ENCODE measurements around the gene DDIT3. TPM values are rescaled to one million over a fixed set of nuclear protein-coding genes. Genes with fewer than 3 reads are reported as not detected.

Gene DDIT3
- total and polyA plus RNA-seq, 2 of the 4 experiments (the other 2 are of a cell fraction): 19.4 to 54.4 TPM

- TF ChIP-seq FOS (IDR thresholded peaks at IDR 0.05; ENCODE audit: low read depth, low read length): no peak
Measured at GRCh38 chr12:57476162-57476992, 43.9 kb downstream of the DDIT3 start (continued).

DNA sequence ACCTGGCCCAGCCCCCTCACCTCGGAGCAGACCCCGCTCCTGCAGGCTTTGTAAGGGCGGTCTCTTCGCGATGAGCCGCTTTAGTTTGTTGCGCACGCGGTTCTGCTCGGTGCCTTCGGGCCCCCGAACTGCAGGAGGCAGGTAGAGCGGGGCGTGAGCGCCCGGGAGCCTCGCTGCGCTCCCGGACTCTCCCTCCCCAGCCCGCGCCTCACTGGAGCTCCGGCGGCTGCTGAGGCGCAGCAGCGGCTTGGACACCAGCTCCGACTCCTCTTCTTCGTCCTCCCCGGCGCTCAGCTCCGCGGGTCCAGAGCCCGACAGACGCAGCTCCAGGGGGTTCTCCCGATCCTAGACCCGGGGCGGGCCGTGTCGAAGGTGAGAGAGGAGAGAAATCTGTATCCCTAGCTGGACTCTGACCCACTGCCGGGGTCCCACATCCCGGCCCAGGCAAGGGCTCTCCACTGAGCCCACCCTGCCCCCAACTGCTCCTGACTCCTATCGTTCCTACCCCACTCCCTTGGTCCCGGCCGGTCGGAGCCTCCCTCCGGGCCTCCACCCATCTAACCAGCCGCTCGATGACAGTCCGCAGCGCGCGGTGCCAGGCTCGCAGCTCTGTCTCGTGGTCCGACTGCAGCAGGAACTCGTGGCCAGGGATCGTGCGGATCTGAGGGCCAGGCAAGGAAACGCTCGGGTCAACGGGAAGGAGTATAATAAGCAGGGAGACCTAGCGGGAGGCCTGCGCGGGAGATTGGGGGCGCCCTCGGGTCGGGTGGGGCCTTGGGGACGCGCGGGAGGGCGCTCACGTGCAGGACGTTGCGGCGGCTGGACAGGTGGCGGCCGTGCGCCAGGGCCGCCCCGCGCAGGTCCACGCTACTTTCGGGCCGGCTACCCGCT lies 44.8 kb downstream of the DDIT3 start:
- H2BK5ac ChIP-seq (ENCODE audit: low read depth, low read length, poor library complexity, severe bottlenecking): no peak overlapping the region
- peaks cover 56% of the 10 kb centered on the region for H3K27me3 ChIP-seq (ENCODE audit: control insufficient read depth, insufficient read depth, low read length)
- no peaks in the 10 kb centered on the region for H3K9me1 ChIP-seq (ENCODE audit: insufficient read depth, low read length)
- no peaks in the 10 kb centered on the region for H3K79me1 ChIP-seq (ENCODE audit: low read depth in 1 of 2, low read length in 2 of 2)
- H3K23ac ChIP-seq (ENCODE audit: low read depth, low read length): no peak overlapping the region
- no peak for DNase-seq
- no peak overlapping the region for H3K56ac ChIP-seq (ENCODE audit: extremely low read depth, insufficient read depth, low read length)
- no peak overlapping the region for H3K4ac ChIP-seq (ENCODE audit: low read depth, low read length)
- H4K91ac ChIP-seq (ENCODE audit: insufficient read depth, low read depth, low read length): no peak overlapping the region
- ATAC-seq (ENCODE audit: low read depth): peak; percentile 70
- intact Hi-C loops (cut with micrococcal nuclease) (no loop called here), dilution Hi-C loops (cut with HindIII; ENCODE audit: low sequenced_read_pairs, unreplicated experiment) (no loop called here), in situ Hi-C loops (cut with MboI; ENCODE audit: low sequenced_read_pairs) (no loop called here)
- no peaks in the 10 kb centered on the region for H4K20me1 ChIP-seq (ENCODE audit: insufficient read depth, low read length)
- no TSS peak for BruUV-seq (replicated peaks)
- no peak overlapping the region for H4K8ac ChIP-seq (ENCODE audit: low read depth in 2 of 2, low read length in 2 of 2)
- WGBS, 2 experiments (ENCODE audit: extremely low coverage in 2 of 2, insufficient read length in 1 of 2): 0% methylated on average over 15 of the region's 84 CpGs; no CpG with 5 or more reads in 1 of the 2 experiments
- H2BK20ac ChIP-seq (ENCODE audit: low read depth, low read length): no peak overlapping the region
- H2AFZ ChIP-seq (replicated peaks; ENCODE audit: low read length, poor library complexity): peak overlapping the region; percentile 77
- H3K9ac ChIP-seq (ENCODE audit: low read depth, low read length): no peak overlapping the region
- no peak overlapping the region for H4K5ac ChIP-seq (ENCODE audit: low read depth, low read length)
- POLR2A ChIA-PET (ENCODE audit: unreplicated experiment): no interaction called here
- H3K14ac ChIP-seq (replicated peaks; ENCODE audit: low read depth, low read length): no peak overlapping the region
- no peak overlapping the region for H2BK120ac ChIP-seq (ENCODE audit: low read depth, low read length)
- peak overlapping the region; percentile 39; the same call in 1 of the 2 replicates for H3K4me2 ChIP-seq (ENCODE audit: low read depth, low read length)
- no peak overlapping the region for H3K27ac ChIP-seq (ENCODE audit: insufficient read depth, low read length)
- CTCF ChIA-PET: interaction anchor here (1.1 to 1.9 kb wide), 3 partner anchors 13 to 20 kb away, joined by 3 to 8 read pairs (median 4); partner anchors contain the start of genes GLI1 and INHBE
- no peak overlapping the region for H2AK5ac ChIP-seq (ENCODE audit: low read depth, low read length)
- H3K36me3 ChIP-seq (ENCODE audit: control insufficient read depth, insufficient read depth, low read length): no peaks in the 10 kb centered on the region
- H3K4me1 ChIP-seq (ENCODE audit: control insufficient read depth, insufficient read depth, low read length): 0 out of 2 replicates have a peak, but pooled peaks cover 3% of the 10 kb centered on the region
- H3K4me3 ChIP-seq (ENCODE audit: insufficient read depth, low read depth, low read length): peak overlapping the region; percentile 3
- H2BK15ac ChIP-seq (ENCODE audit: low read depth, low read length): no peak overlapping the region
- no peak overlapping the region for H3K18ac ChIP-seq (ENCODE audit: low read depth, low read length)
- peak overlapping the region; percentile 73 for H2AK9ac ChIP-seq (replicated peaks; ENCODE audit: low read depth, low read length, poor library complexity)
- no peaks in the 10 kb centered on the region; the same call in 1 of the 2 replicates for H3K9me3 ChIP-seq (ENCODE audit: control insufficient read depth, insufficient read depth, low read length)
- TF ChIP-seq MAFK (IDR thresholded peaks at IDR 0.05; ENCODE audit: low read depth, low read length) (no peak), RAD21 (IDR thresholded peaks at IDR 0.05; ENCODE audit: low read length) (no peak), CEBPB (IDR thresholded peaks at IDR 0.05; ENCODE audit: low read depth, low read length) (no peak), FOS (IDR thresholded peaks at IDR 0.05; ENCODE audit: low read depth, low read length) (no peak), POLR2A (IDR thresholded peaks at IDR 0.05; ENCODE audit: low read depth, low read length) (no peak), CHD1 (IDR thresholded peaks at IDR 0.05; ENCODE audit: low read depth, low read length) (no peak), MAZ (IDR thresholded peaks at IDR 0.05; ENCODE audit: borderline replicate concordance, low read depth, low read length) (no peak), BHLHE40 (IDR thresholded peaks at IDR 0.05; ENCODE audit: low read depth, low read length) (peak; percentile 65), SMC3 (IDR thresholded peaks at IDR 0.05; ENCODE audit: low read depth, low read length) (no peak), NFE2L2 (IDR thresholded peaks at IDR 0.05; ENCODE audit: low read depth, low read length) (no peak), MXI1 (IDR thresholded peaks at IDR 0.05; ENCODE audit: borderline replicate concordance, low read depth, low read length) (peak; percentile 85; the same call in 1 of the 2 replicates), USF2 (IDR thresholded peaks at IDR 0.05; ENCODE audit: low read depth, low read length) (no peak), ELK1 (IDR thresholded peaks at IDR 0.05; ENCODE audit: borderline replicate concordance, low read depth, low read length) (no peak)

Measured in IMR-90 (cell line).